Nephron (organoid): ENCODE results near the gene PTPRD.
A peak's percentile ranks its signal among the peaks of the same experiment; 100 is the strongest.

Experiments
- H3K27ac Mint-ChIP-seq, 3 experiments: 2 replicates each; pipeline ENCODE4 v1.8.0; 2020; ENCODE audit warnings: mixed read lengths in 3 of 3, mild to moderate bottlenecking in 2 of 3, moderate library complexity in 1 of 3
- H3K27me3 Mint-ChIP-seq: 2 replicates; pipeline ENCODE4 v1.8.0; 2021; ENCODE audit warnings: low read depth, mild to moderate bottlenecking, moderate library complexity, mixed read lengths
- H3K36me3 Mint-ChIP-seq: 2 replicates; pipeline ENCODE4 v1.8.0; 2020; ENCODE audit warnings: low read depth, mixed read lengths
- H3K4me1 Mint-ChIP-seq: 2 replicates; pipeline ENCODE4 v1.8.0; 2020; ENCODE audit warnings: mixed read lengths
- H3K4me3 Mint-ChIP-seq, 3 experiments: 2 replicates each; pipeline ENCODE4 v1.8.0; 2020; ENCODE audit warnings: mild to moderate bottlenecking in 3 of 3, mixed read lengths in 3 of 3, moderate library complexity in 2 of 3
- H3K9me3 Mint-ChIP-seq: 2 replicates; pipeline ENCODE4 v1.8.0; 2020; ENCODE audit warnings: mixed read lengths
- TF ChIP-seq, protein P1 (sequence below), 3 experiments: fragments of 200-600 bp; sonication (generic); IDR thresholded peaks; one replicate each; pipeline ENCODE4 v1.5.0; 2021; ENCODE audit warnings: antibody characterized with exemption in 3 of 3; ENCODE audit not compliant: unreplicated experiment in 3 of 3

Gene PTPRD

DNA sequence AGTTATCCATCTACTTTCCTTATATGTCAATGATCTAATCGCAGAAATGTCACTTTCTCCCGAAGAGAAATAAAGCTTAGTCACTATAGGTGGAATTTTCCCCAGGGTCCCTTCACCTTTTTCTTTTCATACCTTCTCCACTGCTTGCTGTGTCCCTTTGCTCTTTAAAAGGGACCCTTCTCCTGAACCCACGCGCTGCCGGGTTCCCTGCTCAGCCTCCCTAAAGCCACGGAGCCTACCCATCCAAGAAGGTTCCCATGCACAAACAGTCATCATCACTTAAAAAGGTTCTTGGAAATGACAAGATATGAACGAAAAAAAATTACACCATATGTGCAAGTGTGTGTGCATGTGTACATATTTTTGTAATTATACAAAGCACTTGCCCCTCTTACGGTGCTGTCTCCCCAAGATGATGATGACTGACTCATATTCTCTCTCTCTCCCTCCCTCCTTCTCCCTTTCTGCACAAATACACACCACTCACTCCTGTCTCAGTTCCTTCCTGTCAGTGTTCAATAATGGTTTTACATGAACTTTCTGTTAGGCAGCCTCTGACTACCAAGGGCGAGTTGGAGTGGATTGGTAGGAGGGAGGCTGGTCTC, 1.5 kb upstream of the PTPRD start:
- no peak overlapping the region for H3K27ac Mint-ChIP-seq
- H3K36me3 Mint-ChIP-seq: no peaks in the 10 kb centered on the region
- H3K4me3 Mint-ChIP-seq: peak overlapping the region; percentile 64 to 89 (median 83)
- no peaks in the 10 kb centered on the region for H3K9me3 Mint-ChIP-seq
- peaks cover 5% of the 10 kb centered on the region for H3K4me1 Mint-ChIP-seq
- H3K27me3 Mint-ChIP-seq: peaks cover 91% of the 10 kb centered on the region
- TF ChIP-seq, protein P1, sequence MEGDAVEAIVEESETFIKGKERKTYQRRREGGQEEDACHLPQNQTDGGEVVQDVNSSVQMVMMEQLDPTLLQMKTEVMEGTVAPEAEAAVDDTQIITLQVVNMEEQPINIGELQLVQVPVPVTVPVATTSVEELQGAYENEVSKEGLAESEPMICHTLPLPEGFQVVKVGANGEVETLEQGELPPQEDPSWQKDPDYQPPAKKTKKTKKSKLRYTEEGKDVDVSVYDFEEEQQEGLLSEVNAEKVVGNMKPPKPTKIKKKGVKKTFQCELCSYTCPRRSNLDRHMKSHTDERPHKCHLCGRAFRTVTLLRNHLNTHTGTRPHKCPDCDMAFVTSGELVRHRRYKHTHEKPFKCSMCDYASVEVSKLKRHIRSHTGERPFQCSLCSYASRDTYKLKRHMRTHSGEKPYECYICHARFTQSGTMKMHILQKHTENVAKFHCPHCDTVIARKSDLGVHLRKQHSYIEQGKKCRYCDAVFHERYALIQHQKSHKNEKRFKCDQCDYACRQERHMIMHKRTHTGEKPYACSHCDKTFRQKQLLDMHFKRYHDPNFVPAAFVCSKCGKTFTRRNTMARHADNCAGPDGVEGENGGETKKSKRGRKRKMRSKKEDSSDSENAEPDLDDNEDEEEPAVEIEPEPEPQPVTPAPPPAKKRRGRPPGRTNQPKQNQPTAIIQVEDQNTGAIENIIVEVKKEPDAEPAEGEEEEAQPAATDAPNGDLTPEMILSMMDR (IDR thresholded peaks at IDR 0.05; ENCODE audit: unreplicated experiment in 3 of 3): no peak

GRCh38 chr9:10613419-10613818, 617 bp upstream of the PTPRD start:
- H3K9me3 Mint-ChIP-seq: no peaks in the 10 kb centered on the region
- H3K27me3 Mint-ChIP-seq: peaks cover 88% of the 10 kb centered on the region
- H3K4me1 Mint-ChIP-seq: peaks cover 5% of the 10 kb centered on the region
- H3K36me3 Mint-ChIP-seq: no peaks in the 10 kb centered on the region
- H3K27ac Mint-ChIP-seq: no peak overlapping the region
- TF ChIP-seq, protein P1 (IDR thresholded peaks at IDR 0.05; ENCODE audit: unreplicated experiment in 3 of 3): no peak
- peak overlapping the region; percentile 82 to 89 (median 83) for H3K4me3 Mint-ChIP-seq

GRCh38 chr9:10605388-10605787, 7.4 kb downstream of the PTPRD start:
- Mint-ChIP-seq H3K4me3 (no peak overlapping the region), H3K27ac (no peak overlapping the region), H3K9me3 (no peaks in the 10 kb centered on the region), H3K36me3 (no peaks in the 10 kb centered on the region), H3K4me1 (no peaks in the 10 kb centered on the region), H3K27me3 (peaks cover 16% of the 10 kb centered on the region)
- TF ChIP-seq, protein P1 (IDR thresholded peaks at IDR 0.05; ENCODE audit: unreplicated experiment in 3 of 3): no peak

DNA sequence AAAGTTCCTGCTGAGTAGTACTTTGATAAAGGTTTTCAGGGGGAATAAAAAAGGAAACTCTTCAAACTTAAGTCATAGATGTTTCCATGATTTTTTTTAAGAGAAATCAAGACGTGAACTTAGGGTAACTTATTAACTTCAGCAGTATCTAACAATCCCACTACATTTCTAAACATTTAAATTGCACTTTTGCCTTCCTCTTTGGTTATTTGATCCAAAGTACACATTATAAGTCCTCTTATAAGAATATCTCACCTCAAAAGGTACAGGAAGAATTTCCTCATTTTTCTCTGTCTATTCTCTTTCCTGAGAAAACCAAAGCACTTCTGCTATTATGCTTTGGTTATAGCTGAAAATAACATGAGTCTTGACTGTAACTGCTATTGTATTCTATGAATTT, 7.9 kb downstream of the PTPRD start:
- TF ChIP-seq, protein P1 (IDR thresholded peaks at IDR 0.05; ENCODE audit: unreplicated experiment in 3 of 3): no peak
- Mint-ChIP-seq H3K4me3 (no peak overlapping the region), H3K27me3 (peaks cover 11% of the 10 kb centered on the region), H3K36me3 (no peaks in the 10 kb centered on the region), H3K27ac (no peak overlapping the region), H3K4me1 (no peaks in the 10 kb centered on the region), H3K9me3 (no peaks in the 10 kb centered on the region)

- Mint-ChIP-seq H3K4me1 (no peaks in the 10 kb centered on the region), H3K27ac (no peak overlapping the region), H3K9me3 (no peaks in the 10 kb centered on the region), H3K4me3 (no peak overlapping the region), H3K36me3 (no peaks in the 10 kb centered on the region), H3K27me3 (no peaks in the 10 kb centered on the region)
- TF ChIP-seq, protein P1 (IDR thresholded peaks at IDR 0.05; ENCODE audit: unreplicated experiment in 3 of 3): no peak
Measured at GRCh38 chr9:10597801-10598200, 15.0 kb downstream of the PTPRD start.

DNA sequence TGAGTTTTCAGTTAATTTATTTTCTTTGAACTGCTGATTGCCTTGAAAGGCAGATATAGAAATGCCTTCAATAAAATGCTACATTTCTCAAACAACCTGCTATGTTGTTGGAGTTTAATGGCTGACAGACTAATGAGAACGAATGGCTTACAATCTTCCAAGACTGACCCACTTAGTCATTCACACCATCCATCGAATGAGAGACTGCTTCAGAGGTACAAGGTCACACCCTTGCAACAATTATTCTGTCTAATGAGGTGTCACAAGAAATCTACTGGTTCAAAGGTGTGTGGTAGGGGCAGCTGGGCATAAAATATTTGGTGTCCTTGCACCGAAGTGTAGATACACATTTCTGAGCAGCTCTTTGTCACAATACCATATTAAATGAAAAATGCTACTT, 18.3 kb downstream of the PTPRD start:
- Mint-ChIP-seq H3K4me1 (no peaks in the 10 kb centered on the region), H3K27ac (no peak overlapping the region), H3K36me3 (no peaks in the 10 kb centered on the region), H3K9me3 (no peaks in the 10 kb centered on the region), H3K4me3 (no peak overlapping the region), H3K27me3 (no peaks in the 10 kb centered on the region)
- TF ChIP-seq, protein P1 (IDR thresholded peaks at IDR 0.05; ENCODE audit: unreplicated experiment in 3 of 3): no peak
